GM19397 (cell line): ENCODE measurements around the gene ERF.

ENCODE experiments used
- ATAC-seq: cut with Tn5 transposase; IDR thresholded peaks from one replicate; pipeline ENCODE4 v1.9.1; 2021; ENCODE audit warnings: mild to moderate bottlenecking, moderate library complexity; ENCODE audit not compliant: unreplicated experiment

The ERF gene

DNA sequence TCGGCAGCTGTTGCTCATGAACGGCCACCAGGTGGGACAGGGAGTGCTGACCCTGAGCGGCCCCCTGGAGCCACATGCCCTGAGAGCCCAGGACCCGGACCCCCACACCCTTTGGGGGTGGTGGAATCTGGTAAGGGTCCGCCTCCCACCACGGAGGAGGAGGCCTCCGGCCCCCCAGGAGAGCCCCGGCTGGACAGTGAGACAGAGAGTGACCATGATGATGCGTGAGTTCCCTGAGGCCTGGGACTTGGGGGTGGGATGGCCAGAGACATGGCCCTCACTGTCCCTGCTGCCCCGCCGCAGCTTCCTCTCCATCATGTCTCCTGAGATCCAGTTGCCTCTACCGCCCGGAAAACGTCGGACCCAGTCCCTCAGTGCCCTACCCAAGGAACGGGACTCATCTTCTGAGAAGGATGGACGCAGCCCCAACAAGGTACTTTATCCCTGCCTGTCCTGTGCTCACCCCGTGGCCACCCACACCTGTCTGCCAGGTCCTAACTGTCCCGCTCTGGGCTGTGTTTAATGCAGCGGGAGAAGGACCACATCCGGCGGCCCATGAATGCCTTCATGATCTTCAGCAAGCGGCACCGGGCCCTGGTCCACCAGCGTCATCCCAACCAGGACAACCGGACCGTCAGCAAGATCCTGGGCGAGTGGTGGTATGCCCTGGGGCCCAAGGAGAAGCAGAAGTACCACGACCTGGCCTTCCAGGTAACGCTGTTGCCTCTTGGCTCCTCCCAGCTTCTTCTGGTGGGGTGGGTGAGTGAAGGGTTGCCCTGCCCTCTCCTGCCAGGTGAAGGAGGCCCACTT is 32.3 kb upstream of the ERF start:
- ATAC-seq: no peak

DNA sequence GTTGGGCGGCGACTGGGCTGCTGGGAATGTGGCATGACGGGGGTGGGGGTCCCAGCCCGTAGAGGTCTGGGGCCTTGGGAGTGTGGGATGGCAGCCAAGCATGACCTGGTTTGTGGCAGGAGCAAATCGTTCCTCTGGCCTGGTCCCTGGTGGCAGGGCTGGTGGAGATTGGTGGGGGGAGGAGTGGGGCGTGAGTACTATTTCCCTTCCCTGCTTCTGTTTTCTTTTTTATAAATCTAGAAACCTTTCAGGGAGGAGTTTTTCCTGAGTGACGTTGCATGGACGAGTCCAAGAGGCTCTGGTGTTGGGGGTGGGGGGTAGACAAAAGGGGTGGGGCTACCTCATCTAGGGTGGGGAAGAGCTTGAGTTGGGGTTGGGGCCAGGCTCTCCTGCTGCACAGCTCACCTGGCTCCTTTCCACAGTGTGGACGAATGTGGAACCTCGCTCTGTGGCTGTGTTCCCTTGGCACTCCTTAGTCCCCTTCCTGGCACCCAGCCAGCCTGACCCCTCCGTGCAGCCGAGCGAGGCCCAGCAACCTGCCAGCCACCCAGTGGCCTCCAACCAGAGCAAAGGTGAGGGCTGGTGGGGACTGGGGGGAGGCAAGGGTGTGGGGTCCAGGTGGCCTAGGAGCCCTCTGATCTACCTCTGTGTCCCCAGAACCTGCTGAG is 31.6 kb upstream of the ERF start:
- ATAC-seq: no peak

DNA sequence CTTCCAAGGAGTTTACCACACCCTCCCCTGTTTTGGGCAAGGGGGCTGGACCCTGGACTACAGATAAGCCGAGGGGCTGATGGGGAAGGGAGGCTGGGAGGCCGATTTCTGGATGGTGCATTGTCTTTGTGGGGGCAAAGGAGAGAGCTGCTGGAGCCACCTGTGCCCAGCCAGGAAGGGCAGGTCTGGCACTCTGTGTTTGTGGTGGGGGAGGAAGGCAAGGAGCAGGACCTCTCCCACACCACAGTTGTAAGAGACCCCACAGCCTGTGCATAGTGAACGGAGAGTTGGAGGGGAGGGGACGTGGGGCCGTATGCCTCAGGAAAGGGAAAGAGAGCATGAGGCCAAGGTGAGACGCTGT is 31.0 kb upstream of the ERF start:
- no peak for ATAC-seq

DNA sequence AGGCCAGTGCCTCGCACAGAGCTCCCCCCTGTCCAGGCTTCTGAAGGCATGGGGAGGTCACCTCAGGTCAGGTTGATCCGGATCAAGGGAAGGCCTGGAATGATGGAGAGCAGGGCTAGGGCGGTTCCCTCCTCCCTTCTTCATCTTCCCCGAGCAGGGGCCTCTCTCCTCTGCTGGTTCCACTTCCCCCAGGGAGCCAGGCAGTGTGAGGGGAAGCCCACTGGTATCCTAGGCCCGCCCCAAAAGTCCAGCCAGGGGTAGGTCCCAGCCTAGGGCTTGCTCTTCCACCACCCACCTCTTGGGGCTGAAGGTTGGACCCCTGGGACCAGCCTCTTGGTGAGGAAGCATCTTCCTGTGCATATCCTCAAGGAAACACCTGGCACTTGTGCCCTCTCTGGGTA is 30.6 kb upstream of the ERF start:
- ATAC-seq: no peak

DNA sequence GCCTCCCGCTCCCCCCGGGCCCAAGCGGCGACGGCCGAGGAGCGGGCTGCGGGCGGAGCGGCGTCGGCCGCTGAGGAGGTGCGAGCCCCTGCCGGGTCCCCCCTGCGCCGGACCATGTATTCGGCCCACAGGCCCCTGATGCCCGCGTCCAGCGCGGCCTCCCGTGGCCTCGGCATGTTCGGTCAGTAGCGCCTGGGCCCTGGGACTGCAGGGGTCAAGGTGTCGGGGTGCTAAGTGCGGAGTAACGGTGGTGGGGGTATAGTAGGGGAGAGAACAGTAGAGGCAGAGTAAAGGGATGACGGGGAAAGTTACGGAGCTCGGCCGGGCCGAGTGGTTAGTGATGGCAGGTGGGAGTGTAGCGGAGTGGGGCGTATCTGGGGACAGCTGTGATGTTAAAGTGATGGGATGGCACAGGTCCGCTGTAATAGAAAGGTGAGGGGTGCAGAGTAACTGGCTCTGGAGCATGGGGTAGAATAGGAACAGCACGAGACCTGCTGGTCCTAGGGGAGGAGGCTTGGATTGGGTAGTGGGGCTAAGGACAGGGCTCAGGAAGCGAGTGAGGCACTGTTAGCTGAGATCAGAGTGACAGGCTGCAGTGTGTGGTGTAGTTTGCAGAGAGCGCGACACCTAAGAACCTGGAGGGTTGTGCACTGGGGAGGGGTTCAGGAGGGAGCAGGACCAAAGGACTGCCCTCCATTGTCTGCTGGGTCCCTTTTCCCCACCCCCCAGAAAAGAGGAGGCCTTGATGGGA is 29.8 kb upstream of the ERF start:
- ATAC-seq: no peak

DNA sequence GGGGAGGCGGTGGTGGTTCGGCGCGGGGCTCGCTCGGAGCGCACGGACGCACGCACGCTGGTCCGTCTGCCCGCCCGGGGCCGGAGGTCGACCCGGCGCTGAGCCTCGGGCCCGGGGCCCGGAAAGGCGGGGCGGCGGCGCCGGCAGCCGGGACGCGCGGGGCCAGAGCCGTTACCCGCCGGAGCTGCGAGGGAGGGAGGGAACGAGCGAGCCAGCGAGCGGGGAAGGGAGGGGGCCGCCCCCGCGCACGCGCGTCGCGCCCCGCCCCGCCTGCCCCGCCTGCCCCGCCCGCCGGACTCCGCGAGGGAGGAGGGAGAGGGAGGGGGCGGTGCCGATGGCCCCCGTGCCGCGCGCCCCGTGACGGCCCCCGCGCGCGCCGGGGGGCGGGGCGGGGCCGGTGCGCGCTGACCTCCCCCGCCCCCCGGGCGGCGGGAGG is 29.2 kb upstream of the ERF start:
- ATAC-seq: peak; percentile 42

DNA sequence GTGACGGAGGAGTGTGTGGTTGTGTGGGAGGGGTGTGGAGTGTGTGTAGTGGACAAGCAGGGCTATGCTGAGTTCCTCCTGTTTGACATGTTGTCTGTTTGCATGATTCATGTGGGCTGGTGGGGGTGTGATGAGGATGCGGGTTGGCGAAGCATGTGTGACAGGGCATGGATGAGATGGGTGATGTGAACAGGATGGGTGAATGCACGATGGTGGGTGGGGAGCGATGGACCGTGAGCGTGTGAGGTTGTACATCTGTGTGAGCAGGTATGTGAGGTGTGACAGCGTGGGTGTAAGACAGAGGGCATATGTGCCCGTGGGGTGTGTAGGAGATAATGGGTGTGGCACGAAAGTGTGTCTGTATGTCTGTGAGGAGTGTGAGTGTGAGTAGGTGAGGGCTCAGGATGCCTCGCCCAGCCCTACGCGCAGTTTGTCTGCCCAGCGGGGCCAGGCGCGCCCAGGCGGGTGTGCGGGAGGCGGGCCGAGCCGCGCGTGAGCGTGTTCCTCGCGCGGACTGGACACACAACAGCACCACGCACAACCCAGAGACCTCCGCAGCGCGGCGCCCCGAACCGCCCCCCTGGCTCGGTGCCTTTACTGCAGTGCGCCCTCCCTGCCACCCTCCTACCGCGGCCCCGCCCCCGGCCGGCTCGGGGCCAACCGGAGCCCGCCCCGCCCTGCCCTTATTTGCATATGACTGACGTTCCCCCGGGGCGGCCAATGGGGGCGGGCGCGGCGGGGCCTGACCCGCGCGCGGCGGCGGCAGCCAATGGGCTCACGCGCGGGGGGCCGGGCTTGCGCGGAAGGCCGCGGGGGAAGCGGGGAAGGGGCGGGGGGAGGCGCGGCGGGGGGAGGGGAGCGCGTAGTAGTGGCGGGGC is 28.5 kb upstream of the ERF start:
- peak; percentile 45 for ATAC-seq

DNA sequence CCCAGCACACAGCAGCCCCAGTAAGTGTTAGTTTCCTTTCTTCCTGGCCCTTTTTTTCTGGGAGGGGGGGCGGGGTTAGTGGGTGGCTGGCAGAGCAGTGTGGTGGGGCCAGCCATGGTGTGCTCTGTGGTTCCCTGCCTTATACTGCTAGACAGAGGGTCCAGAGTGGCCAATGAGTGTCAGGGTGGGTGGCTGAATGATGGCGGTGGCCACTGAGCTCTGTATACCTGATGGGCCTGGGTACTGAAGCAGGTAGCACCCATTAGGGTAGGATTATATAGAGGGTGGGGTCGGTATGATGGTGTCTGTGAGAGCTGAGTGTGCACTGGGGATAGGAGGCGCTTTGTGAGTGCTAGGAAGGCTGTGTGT is 27.9 kb upstream of the ERF start:
- no peak for ATAC-seq

DNA sequence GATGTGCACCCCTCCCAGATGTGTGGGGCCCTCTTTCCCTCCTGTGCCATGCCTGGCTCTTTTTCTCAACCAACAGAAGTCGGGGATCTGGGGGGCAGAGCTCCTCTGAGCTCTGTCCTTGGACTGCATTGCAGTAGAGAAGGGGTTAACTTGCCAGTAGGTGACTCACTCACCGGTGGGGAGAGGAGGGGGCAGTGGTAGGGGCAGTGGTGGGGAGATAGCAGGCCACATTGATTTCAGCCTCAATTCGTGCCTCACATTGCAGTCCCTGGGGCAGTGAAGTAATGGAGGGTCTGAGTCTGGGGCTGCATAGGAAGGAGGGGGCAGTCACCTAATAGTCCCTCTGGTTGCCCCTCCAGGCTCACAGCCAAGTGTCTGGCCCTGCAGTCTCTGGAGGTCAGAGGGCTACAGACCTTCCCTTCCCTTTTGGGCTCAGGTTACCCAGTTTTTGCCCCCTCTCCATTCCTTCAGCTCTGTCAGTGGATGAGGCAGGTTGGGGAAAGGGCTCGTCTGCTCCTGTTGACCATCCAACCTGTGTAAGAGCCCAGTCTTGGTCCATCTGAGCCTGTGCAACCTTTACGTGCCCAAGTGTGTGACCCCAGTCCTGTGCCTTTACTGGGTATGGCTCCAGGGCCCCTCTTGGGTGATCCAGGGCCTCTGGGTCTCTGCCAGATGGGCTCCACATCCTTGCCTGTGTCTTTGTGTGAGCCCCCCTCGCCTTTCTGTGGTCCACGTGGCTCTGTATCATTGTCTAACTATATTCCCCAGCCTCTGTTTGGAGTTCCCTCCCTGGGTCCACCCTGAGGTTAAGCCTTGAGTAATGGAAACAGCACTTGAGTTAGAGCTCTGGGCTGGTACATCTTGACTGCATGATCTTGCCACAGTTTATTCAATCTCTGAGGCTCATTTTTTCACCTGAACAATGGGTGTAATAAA is 27.2 kb upstream of the ERF start:
- ATAC-seq: no peak

DNA sequence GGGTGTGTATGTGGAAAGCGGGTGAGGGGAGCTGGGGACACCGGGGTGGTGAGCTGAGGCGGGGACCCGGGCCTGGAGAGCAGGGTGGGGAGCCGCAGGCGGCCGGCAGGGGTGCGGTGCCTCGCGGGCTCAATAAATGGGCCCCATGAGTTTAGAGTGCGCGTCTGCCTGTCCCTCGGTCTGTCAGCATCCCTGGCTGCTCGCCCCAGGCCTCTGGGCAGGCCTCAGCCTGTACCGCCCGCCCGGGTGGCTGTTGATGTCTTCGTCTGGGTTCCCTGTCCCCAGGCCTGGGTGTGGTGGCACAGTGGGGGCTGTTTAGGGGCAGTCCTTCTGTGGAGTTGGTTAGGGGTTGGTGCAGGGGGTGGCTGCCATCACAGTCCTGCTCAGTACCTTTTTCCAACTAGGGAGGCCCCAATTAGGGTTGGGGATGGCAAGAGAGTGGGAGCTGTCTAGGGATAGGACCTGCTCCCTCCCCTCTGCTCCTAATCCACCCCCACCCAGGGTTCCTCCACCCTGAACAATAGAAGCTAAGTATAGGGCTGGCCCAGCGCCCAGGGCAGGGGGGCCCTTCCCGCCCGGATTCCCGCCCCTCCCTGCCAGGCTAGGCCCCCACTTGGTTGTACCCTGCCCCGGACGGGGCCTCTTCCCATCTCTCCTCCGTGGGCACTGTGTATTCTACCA is 26.4 kb upstream of the ERF start:
- ATAC-seq: no peak

DNA sequence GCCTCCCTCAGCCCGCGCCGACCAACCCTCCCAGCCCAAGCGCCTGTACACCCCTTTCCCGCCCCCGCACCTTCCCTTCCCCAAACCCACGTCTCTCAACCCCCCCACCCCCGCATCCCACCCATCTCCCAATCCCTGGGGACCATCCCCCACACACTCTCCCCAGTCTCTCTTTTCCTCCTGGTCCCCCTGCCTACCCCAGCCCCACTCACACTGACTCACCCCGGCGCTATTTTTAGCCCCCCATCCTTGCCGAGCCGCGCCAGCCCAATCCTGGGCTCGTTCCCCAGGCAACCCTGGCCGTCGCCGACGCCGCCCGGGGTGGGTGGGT is 25.9 kb upstream of the ERF start:
- ATAC-seq: no peak

DNA sequence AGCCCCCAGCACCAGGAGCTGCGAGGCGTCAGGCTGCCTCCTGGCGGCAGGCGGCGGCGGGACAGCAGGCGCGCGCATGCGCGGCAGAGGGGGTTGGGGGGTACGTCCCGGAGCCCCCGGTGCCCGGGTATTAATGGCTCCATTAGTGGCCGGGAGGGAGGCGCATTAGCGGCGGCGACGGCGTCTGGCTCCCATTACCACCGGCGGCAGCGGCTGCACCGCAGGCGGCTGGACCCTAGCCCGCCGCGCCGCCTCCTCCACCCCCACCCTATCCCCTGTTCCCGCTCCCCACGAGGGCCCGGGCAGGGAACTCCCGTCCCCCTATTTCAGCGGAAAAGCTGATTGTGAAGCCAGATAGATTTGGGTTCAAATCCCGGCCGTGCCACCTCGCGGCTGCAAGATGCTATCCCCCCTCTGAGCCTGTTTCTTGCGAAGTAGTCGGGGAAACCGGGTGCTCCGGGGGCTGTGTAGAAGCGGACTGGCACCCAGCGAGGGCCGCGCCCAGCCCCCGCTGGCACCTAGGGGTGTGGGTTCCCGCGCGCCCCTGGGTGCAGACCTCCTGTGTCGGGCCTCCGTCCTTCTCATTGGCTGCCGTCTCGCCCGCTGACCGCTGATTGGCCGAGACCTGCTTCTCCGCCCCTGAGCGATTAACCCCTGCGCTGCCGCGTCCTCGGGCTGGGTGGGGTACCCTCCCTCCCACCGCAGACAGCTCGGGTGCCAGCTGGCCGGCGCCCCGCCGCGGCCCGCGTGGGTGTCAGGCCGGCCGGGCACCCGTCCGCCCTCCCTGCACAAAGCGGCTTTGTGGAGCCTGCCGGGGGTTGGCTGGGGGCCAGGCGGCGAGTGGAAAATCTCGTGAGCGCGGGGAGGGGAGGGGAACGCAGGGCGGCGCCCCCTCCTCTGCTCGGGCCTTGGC is 25.2 kb upstream of the ERF start:
- ATAC-seq: peak; percentile 29

DNA sequence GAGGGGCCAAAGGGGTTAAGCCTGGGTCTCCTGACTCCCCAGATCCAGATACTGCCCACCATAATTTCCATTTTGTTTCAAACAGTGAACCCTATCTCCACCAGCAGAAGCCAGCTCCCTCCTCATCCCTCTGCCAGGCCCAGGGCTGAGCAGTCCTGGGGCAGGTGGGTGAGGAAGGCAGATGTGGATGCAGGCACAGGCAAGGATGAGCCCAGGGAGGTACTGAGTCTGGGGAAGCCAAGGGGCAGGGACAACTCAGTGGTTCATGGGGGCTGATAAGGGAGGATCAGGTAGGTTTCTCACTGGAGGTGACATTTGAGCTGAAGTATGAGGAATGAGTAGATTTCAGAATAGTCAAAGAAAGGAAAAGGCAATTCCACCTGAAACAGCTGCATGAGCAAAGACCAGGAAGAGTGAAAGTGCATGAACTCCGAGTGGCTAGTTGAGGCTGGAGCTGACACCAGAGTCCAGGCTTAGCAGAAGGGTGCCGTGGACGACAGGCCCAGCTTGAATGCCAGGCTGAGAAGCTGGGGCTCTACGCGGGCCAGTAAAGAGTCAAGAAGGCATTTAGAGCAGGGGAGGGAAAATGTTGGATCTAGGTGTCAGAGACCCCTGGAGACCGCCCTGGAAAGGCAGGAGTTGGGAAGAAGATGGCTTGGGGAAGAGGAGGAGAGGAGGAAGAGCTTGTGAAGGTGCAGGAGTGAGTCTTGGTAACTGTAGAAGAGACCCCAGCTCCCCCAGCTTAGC is 24.4 kb upstream of the ERF start:
- no peak for ATAC-seq

DNA sequence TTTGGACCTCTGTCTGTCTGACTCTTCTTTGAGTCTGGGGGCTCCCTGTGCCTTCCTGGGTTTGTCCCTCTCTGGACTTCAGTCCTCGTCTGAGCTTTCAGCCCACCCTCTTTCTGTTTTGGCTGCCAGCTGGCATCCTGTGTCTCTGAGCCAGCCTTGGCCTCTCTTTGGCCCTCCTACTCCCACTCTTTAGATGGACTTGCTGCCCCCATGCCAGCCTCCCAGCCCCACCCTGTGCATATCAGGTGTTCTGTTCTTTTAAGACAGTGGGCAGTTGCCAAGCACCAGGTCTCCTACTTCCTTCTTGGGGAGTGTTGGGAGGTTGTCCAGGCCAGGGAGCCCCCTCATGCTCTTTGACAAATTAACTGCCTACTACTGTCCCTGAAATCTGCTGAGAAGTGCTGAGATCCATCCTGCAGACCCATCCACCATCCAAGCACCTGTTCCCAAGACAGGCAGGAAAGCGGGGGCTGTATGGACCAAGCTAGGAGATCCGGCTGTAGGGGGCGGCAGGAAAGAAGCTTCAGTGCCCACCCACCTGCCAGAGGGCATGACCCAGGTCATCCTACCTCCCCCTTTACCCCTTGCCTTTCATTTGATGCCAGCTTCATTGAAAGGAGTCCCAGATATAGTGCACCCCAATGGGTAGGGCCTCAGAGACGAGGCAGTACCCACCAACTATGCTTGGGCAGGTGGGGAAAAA is 23.7 kb upstream of the ERF start:
- ATAC-seq: no peak

DNA sequence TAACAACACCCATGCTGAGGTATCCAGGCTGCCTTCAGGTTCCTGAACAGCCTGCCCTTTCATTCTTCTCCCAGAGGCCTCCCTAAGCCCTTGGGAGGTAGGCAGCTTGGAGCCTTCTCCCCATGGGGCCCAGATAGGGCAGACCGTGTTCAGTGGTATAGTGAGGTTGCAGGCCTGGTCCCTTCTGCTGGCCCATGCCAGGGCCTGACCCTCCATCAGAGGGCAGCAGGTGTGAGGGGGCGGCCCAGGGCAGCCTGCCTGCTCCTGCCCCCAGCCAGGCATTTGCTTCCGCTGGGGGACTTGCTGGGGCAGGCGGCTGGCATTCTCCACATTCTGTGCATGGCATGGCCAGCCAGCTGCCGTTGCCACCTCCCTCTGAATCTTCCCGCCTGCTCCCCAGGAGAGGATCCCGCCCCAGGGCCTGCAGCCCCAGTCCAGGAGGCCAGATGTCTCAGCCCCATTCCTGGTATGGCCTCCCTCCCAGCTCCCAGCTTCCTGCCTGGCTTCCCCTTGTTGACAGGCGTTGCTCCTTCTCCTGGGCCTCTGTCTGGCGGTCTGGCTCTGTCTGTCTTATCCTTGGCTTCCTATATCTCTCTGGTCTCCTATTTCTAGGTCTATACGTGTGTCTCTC is 23.0 kb upstream of the ERF start:
- ATAC-seq: no peak

DNA sequence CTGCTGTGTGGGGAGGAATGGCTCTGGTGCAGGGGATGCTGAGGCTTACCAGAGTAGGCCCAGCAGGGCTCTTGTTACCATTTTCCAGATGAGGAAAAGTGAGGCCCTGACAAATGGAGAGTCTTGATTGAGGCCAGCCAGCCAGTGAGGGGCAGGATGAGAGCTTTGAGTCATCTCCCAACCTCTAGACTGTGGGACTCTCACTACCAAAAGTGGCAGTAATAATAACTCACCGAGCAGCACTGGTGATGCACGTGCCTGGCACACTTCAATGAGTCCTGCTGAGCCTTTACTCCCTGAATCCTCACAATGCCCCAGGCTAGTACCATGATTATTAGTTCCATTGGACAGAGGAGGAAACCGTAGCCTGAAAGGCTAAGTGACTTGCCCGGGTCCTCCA is 21.9 kb upstream of the ERF start:
- no peak for ATAC-seq

DNA sequence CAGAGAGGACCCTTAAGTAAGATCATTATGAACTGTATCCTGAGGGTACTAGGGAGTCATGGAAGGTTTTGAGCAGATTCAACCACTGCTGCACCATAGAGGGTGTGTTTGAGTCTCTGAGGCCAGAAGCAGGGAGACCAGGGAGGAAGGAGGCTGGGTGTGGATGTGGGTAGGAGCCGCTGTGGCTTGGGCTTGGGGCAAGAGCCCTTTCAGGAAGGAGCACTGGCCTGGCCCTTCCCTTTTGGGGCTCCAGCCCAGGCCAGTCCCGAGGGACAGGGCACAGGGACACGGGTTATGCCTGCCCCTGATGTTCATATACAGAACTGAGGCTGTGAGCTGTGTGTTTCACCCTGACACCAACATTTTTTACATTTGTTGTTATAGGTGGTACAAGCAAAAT is 21.4 kb upstream of the ERF start:
- no peak for ATAC-seq
